ENCODE data around the gene DTD1. TPM values are rescaled to one million over a fixed set of nuclear protein-coding genes. Genes with fewer than 3 reads are reported as not detected.

The DTD1 gene
- total RNA-seq, 5 donors from 2014 or later (not counting 1 experiment from before 2014, with no cell fraction given): 15.5 to 24.9 (median 22.0) TPM

- CTCF ChIA-PET: interaction anchor here in 1 of 2 donors (1.2 kb wide), 1 partner anchor 16 kb away, joined by 3 read pairs; no protein-coding TSS in a partner anchor
- Mint-ChIP-seq H3K9me3 (no peaks in the 10 kb centered on the region), H3K36me3 (no peaks in the 10 kb centered on the region)
Measured at GRCh38 chr20:18578581-18578980, 9.3 kb upstream of the DTD1 start.

GRCh38 chr20:18580012-18580411 lies 7.8 kb upstream of the DTD1 start:
- WGBS (ENCODE audit: insufficient coverage): 100% methylated on average over 1 of the region's 4 CpGs
- POLR2A ChIA-PET: no interaction called here
- Mint-ChIP-seq H3K36me3 (no peaks in the 10 kb centered on the region), H3K4me3 (no peak overlapping the region), H3K27me3 (peaks cover 5 to 8% of the 10 kb centered on the region in 2 donors), H3K27ac (no peak overlapping the region), H3K4me1 (peaks cover 0 to 4% (median 2%) of the 10 kb centered on the region in 3 donors), H3K9me3 (no peaks in the 10 kb centered on the region)
- H3K4me3 ChIP-seq (ENCODE audit: control insufficient read depth in 1 of 2, extremely low read depth in 1 of 2, low read length in 1 of 2): no peak overlapping the region
- no peak for ATAC-seq (replicated peaks in 1 of 4)
- H3K4me1 ChIP-seq (ENCODE audit: control insufficient read depth in 1 of 2, extremely low read depth in 1 of 2, insufficient read depth in 2 of 2, low read length in 2 of 2): no peaks in the 10 kb centered on the region
- H3K27ac ChIP-seq (ENCODE audit: low read length): no peak overlapping the region
- DNase-seq: no peak
- no peaks in the 10 kb centered on the region for H3K36me3 ChIP-seq (ENCODE audit: control insufficient read depth in 2 of 2, extremely low read depth in 1 of 2, insufficient read depth in 1 of 2, low read length in 1 of 2)
- peaks cover 0 to 5% of the 10 kb centered on the region in 2 experiments for H3K27me3 ChIP-seq (replicated peaks in 1 of 2; ENCODE audit: control insufficient read depth in 2 of 2, extremely low read depth in 1 of 2, insufficient read depth in 2 of 2, low read length in 1 of 2)
- no peaks in the 10 kb centered on the region for H3K9me3 ChIP-seq
- CTCF ChIA-PET: no interaction called here

More at GRCh38 chr20:18578581-18578980, 9.3 kb upstream of the DTD1 start:
- DNase-seq: no peak
- no peaks in the 10 kb centered on the region for H3K9me3 ChIP-seq
- Mint-ChIP-seq H3K27ac (no peak overlapping the region), H3K4me1 (peaks cover 0 to 4% (median 2%) of the 10 kb centered on the region in 3 donors), H3K4me3 (no peak overlapping the region), H3K27me3 (peaks cover 0 to under 1% of the 10 kb centered on the region in 2 donors)
- peaks cover 0 to 5% of the 10 kb centered on the region in 2 experiments for H3K27me3 ChIP-seq (replicated peaks in 1 of 2; ENCODE audit: control insufficient read depth in 2 of 2, extremely low read depth in 1 of 2, insufficient read depth in 2 of 2, low read length in 1 of 2)
- no peak overlapping the region for H3K27ac ChIP-seq (ENCODE audit: low read length)
- no peaks in the 10 kb centered on the region for H3K4me1 ChIP-seq (ENCODE audit: control insufficient read depth in 1 of 2, extremely low read depth in 1 of 2, insufficient read depth in 2 of 2, low read length in 2 of 2)
- POLR2A ChIA-PET: no interaction called here
- no peak for ATAC-seq (replicated peaks in 1 of 4)
- WGBS (ENCODE audit: insufficient coverage): 40% methylated on average over 2 of the region's 6 CpGs
- H3K36me3 ChIP-seq (ENCODE audit: control insufficient read depth in 2 of 2, extremely low read depth in 1 of 2, insufficient read depth in 1 of 2, low read length in 1 of 2): no peaks in the 10 kb centered on the region
- no peak overlapping the region for H3K4me3 ChIP-seq (ENCODE audit: control insufficient read depth in 1 of 2, extremely low read depth in 1 of 2, low read length in 1 of 2)

- Histone ChIP-seq H3K36me3 (ENCODE audit: control insufficient read depth in 2 of 2, extremely low read depth in 1 of 2, insufficient read depth in 1 of 2, low read length in 1 of 2) (no peaks in the 10 kb centered on the region), H3K4me3 (ENCODE audit: control insufficient read depth in 1 of 2, extremely low read depth in 1 of 2, low read length in 1 of 2) (no peak overlapping the region), H3K27ac (ENCODE audit: low read length) (no peak overlapping the region), H3K27me3 (replicated peaks in 1 of 2; ENCODE audit: control insufficient read depth in 2 of 2, extremely low read depth in 1 of 2, insufficient read depth in 2 of 2, low read length in 1 of 2) (peaks cover 0 to 5% of the 10 kb centered on the region in 2 experiments), H3K4me1 (ENCODE audit: control insufficient read depth in 1 of 2, extremely low read depth in 1 of 2, insufficient read depth in 2 of 2, low read length in 2 of 2) (peaks cover 7 to 15% of the 10 kb centered on the region in 2 experiments), H3K9me3 (no peaks in the 10 kb centered on the region)
- 100% methylated on average over 2 of the region's 2 CpGs for WGBS (ENCODE audit: insufficient coverage)
- POLR2A ChIA-PET: interaction anchor here (0.5 to 1.2 kb wide), 2 partner anchors 69 to 208 kb away, joined by 4 to 6 read pairs; no protein-coding TSS in a partner anchor
- no peaks in the 10 kb centered on the region for H3K36me3 Mint-ChIP-seq
- H3K4me3 Mint-ChIP-seq: no peak overlapping the region
- H3K27me3 Mint-ChIP-seq: peaks cover 5 to 8% of the 10 kb centered on the region in 2 donors
- H3K4me1 Mint-ChIP-seq: peaks cover 25 to 28% (median 27%) of the 10 kb centered on the region in 3 donors
- ATAC-seq (replicated peaks in 1 of 4) (no peak), DNase-seq (no peak)
- CTCF ChIA-PET: interaction anchor here in 1 of 2 donors (0.7 kb wide), 1 partner anchor 1657 kb away, joined by 3 read pairs; no protein-coding TSS in a partner anchor
- no peaks in the 10 kb centered on the region for H3K9me3 Mint-ChIP-seq
- no peak overlapping the region for H3K27ac Mint-ChIP-seq
Measured at GRCh38 chr20:18585134-18585533, 2.7 kb upstream of the DTD1 start.

- Histone ChIP-seq H3K36me3 (ENCODE audit: control insufficient read depth in 2 of 2, extremely low read depth in 1 of 2, insufficient read depth in 1 of 2, low read length in 1 of 2) (no peaks in the 10 kb centered on the region), H3K9me3 (no peaks in the 10 kb centered on the region), H3K4me3 (ENCODE audit: control insufficient read depth in 1 of 2, extremely low read depth in 1 of 2, low read length in 1 of 2) (peak overlapping the region; percentile 79), H3K27ac (ENCODE audit: low read length) (peak overlapping the region; percentile 74), H3K27me3 (replicated peaks in 1 of 2; ENCODE audit: control insufficient read depth in 2 of 2, extremely low read depth in 1 of 2, insufficient read depth in 2 of 2, low read length in 1 of 2) (no peaks in the 10 kb centered on the region), H3K4me1 (ENCODE audit: control insufficient read depth in 1 of 2, extremely low read depth in 1 of 2, insufficient read depth in 2 of 2, low read length in 2 of 2) (peaks cover 7 to 15% of the 10 kb centered on the region in 2 experiments)
- DNase-seq (peak in 2 of 35 experiments; percentile 2 to 16), ATAC-seq (replicated peaks in 1 of 4) (peak in 3 of 4 experiments; percentile 6 to 21 (median 10))
- CTCF ChIA-PET: interaction anchor here (0.5 to 0.7 kb wide), 2 partner anchors 81 to 836 kb away, joined by 3 read pairs; partner anchors contain the start of gene SEC23B (in 1 of the 2)
- Mint-ChIP-seq H3K9me3 (no peaks in the 10 kb centered on the region), H3K27ac (peak overlapping the region; percentile 74 to 91), H3K27me3 (peaks cover 5 to 8% of the 10 kb centered on the region in 2 donors), H3K4me3 (peak overlapping the region; percentile 87 to 88 (median 88)), H3K4me1 (peaks cover 28 to 36% (median 35%) of the 10 kb centered on the region in 3 donors), H3K36me3 (no peaks in the 10 kb centered on the region)
- WGBS (ENCODE audit: insufficient coverage): 7% methylated on average over 9 of the region's 18 CpGs
- POLR2A ChIA-PET: interaction anchor here in 1 of 2 donors (1.2 kb wide), 1 partner anchor 81 kb away, joined by 6 read pairs; the partner anchor contains the start of gene SEC23B
Measured at GRCh38 chr20:18588574-18588933, 700 bp downstream of the DTD1 start.

GRCh38 chr20:18589941-18590674 lies 2.3 kb downstream of the DTD1 start:
- Mint-ChIP-seq H3K4me1 (peaks cover 28 to 36% (median 35%) of the 10 kb centered on the region in 3 donors), H3K36me3 (peaks cover 2% of the 10 kb centered on the region), H3K9me3 (no peaks in the 10 kb centered on the region), H3K4me3 (peak overlapping the region in 2 of 3 donors; percentile 45 to 88), H3K27me3 (no peaks in the 10 kb centered on the region), H3K27ac (peak overlapping the region in 1 of 2 donors; percentile 37)
- Histone ChIP-seq H3K4me3 (ENCODE audit: control insufficient read depth in 1 of 2, extremely low read depth in 1 of 2, low read length in 1 of 2) (no peak overlapping the region), H3K27me3 (replicated peaks in 1 of 2; ENCODE audit: control insufficient read depth in 2 of 2, extremely low read depth in 1 of 2, insufficient read depth in 2 of 2, low read length in 1 of 2) (no peaks in the 10 kb centered on the region), H3K9me3 (no peaks in the 10 kb centered on the region), H3K36me3 (ENCODE audit: control insufficient read depth in 2 of 2, extremely low read depth in 1 of 2, insufficient read depth in 1 of 2, low read length in 1 of 2) (peaks cover 0 to 2% of the 10 kb centered on the region in 2 donors), H3K27ac (ENCODE audit: low read length) (no peak overlapping the region), H3K4me1 (ENCODE audit: control insufficient read depth in 1 of 2, extremely low read depth in 1 of 2, insufficient read depth in 2 of 2, low read length in 2 of 2) (peaks cover 7 to 15% of the 10 kb centered on the region in 2 experiments)
- no peak for DNase-seq
- no peak for ATAC-seq (replicated peaks in 1 of 4)
- WGBS (ENCODE audit: insufficient coverage): 93% methylated on average over 4 of the region's 8 CpGs
- ChIA-PET CTCF (interaction anchor here (0.6 to 1.7 kb wide), 2 partner anchors 83 to 176 kb away, joined by 3 to 5 read pairs; partner anchors contain the start of gene SEC23B (in 1 of the 2)), POLR2A (interaction anchor here in 1 of 2 donors (1.2 kb wide), 1 partner anchor 83 kb away, joined by 6 read pairs; the partner anchor contains the start of gene SEC23B)

- peaks cover 0 to 11% of the 10 kb centered on the region in 2 donors for H3K36me3 ChIP-seq (ENCODE audit: control insufficient read depth in 2 of 2, extremely low read depth in 1 of 2, insufficient read depth in 1 of 2, low read length in 1 of 2)
- POLR2A ChIA-PET: no interaction called here
Measured at GRCh38 chr20:18596270-18596669, 8.4 kb downstream of the DTD1 start.

More at GRCh38 chr20:18596270-18596669, 8.4 kb downstream of the DTD1 start:
- peaks cover 37% of the 10 kb centered on the region for H3K36me3 Mint-ChIP-seq
- Histone ChIP-seq H3K4me3 (ENCODE audit: control insufficient read depth in 1 of 2, extremely low read depth in 1 of 2, low read length in 1 of 2) (no peak overlapping the region), H3K27ac (ENCODE audit: low read length) (no peak overlapping the region), H3K9me3 (no peaks in the 10 kb centered on the region), H3K4me1 (ENCODE audit: control insufficient read depth in 1 of 2, extremely low read depth in 1 of 2, insufficient read depth in 2 of 2, low read length in 2 of 2) (no peaks in the 10 kb centered on the region), H3K27me3 (replicated peaks in 1 of 2; ENCODE audit: control insufficient read depth in 2 of 2, extremely low read depth in 1 of 2, insufficient read depth in 2 of 2, low read length in 1 of 2) (no peaks in the 10 kb centered on the region)
- ATAC-seq (replicated peaks in 1 of 4): no peak
- peak overlapping the region in 1 of 2 donors; percentile 6 for H3K27ac Mint-ChIP-seq
- H3K4me1 Mint-ChIP-seq: peaks cover 0 to 4% (median 0%) of the 10 kb centered on the region in 3 donors
- H3K9me3 Mint-ChIP-seq: no peaks in the 10 kb centered on the region
- CTCF ChIA-PET: no interaction called here
- DNase-seq: no peak
- no peak overlapping the region for H3K4me3 Mint-ChIP-seq
- H3K27me3 Mint-ChIP-seq: no peaks in the 10 kb centered on the region

All from T-cell (primary cell).